NCI-H446 (cell line): Measurements from ENCODE around the gene CDC42BPA.
"Not testable (repeated sequence)": the region's sequence is repeated elsewhere in the genome, so short reads cannot be mapped to it uniquely, and the experiment has no call there.

Experiments
- DNase-seq, 2 experiments: peaks; one replicate each; lab custom pipeline; 2025; lab: John Stamatoyannopoulos, UW

CDC42BPA gene

GRCh38 chr1:227132695-227133094 is 185.6 kb downstream of the CDC42BPA start:
- DNase-seq: not testable (repeated sequence)

GRCh38 chr1:227131193-227131592 is 187.1 kb downstream of the CDC42BPA start:
- DNase-seq: peak in 1 of 2 experiments; percentile 18

GRCh38 chr1:227127891-227128290 is 190.4 kb downstream of the CDC42BPA start:
- no peak for DNase-seq

GRCh38 chr1:227125929-227126545 is 192.3 kb downstream of the CDC42BPA start:
- DNase-seq: no peak

GRCh38 chr1:227124473-227124872 is 193.8 kb downstream of the CDC42BPA start:
- DNase-seq: no peak

GRCh38 chr1:227120826-227121225 is 197.5 kb downstream of the CDC42BPA start:
- no peak for DNase-seq

- DNase-seq: no peak
Observed at GRCh38 chr1:227112538-227112937, 205.8 kb downstream of the CDC42BPA start.

- DNase-seq: no peak
Observed at GRCh38 chr1:227111782-227112181, 206.5 kb downstream of the CDC42BPA start.

GRCh38 chr1:227105291-227105690 is 213.0 kb downstream of the CDC42BPA start:
- DNase-seq: not testable (repeated sequence)

GRCh38 chr1:227102056-227102455 is 216.2 kb downstream of the CDC42BPA start:
- DNase-seq: no peak

GRCh38 chr1:227094249-227094966 is 223.9 kb downstream of the CDC42BPA start:
- no peak for DNase-seq

- DNase-seq: no peak
Observed at GRCh38 chr1:227093309-227093708, 225.0 kb downstream of the CDC42BPA start.

GRCh38 chr1:227092069-227092468 is 226.2 kb downstream of the CDC42BPA start:
- no peak for DNase-seq

- no peak for DNase-seq
Observed at GRCh38 chr1:227086636-227087035, 231.7 kb downstream of the CDC42BPA start.

- DNase-seq: no peak
Observed at GRCh38 chr1:227082999-227083746, 235.1 kb downstream of the CDC42BPA start.

GRCh38 chr1:227077783-227078182 is 240.5 kb downstream of the CDC42BPA start:
- no peak for DNase-seq

- no peak for DNase-seq
Observed at GRCh38 chr1:227073786-227074185, 244.5 kb downstream of the CDC42BPA start.

- no peak for DNase-seq
Observed at GRCh38 chr1:227072991-227073390, 245.3 kb downstream of the CDC42BPA start.

GRCh38 chr1:227071895-227072587 is 246.3 kb downstream of the CDC42BPA start:
- no peak for DNase-seq

GRCh38 chr1:227070638-227071285 is 247.5 kb downstream of the CDC42BPA start:
- no peak for DNase-seq

GRCh38 chr1:227069490-227069889 is 248.8 kb downstream of the CDC42BPA start:
- no peak for DNase-seq

GRCh38 chr1:227068883-227069282 is 249.4 kb downstream of the CDC42BPA start:
- no peak for DNase-seq
